Karpas-422 (cell line): ENCODE results near the gene HMG20B. TPM values are rescaled to one million over a fixed set of nuclear protein-coding genes. Genes with fewer than 3 reads are reported as not detected.

Experiments
- DNase-seq: peaks from one replicate; pipeline ENCODE4 v3.0.0-alpha.2; 2015
- H2AFZ ChIP-seq: fragments of 200-600 bp; sonication (generic); 2 replicates; pipeline ENCODE4 v1.6.1; 2014; ENCODE audit warnings: antibody characterized with exemption, low read length, mixed read lengths
- H3K27ac ChIP-seq: fragments of 200-600 bp; sonication (generic); 2 replicates; pipeline ENCODE4 v1.5.1; 2014; ENCODE audit warnings: mild to moderate bottlenecking, low read length, moderate library complexity
- H3K27me3 ChIP-seq: fragments of 200-600 bp; sonication (generic); 2 replicates; pipeline ENCODE4 v1.6.1; 2014; ENCODE audit warnings: low read length, mixed read lengths
- H3K36me3 ChIP-seq: fragments of 200-600 bp; sonication (generic); 2 replicates; pipeline ENCODE4 v1.6.1; 2014; ENCODE audit warnings: low read length, mixed read lengths; ENCODE audit not compliant: insufficient read depth
- H3K4me1 ChIP-seq: fragments of 200-600 bp; sonication (generic); 2 replicates; pipeline ENCODE4 v1.6.1; 2014; ENCODE audit warnings: mild to moderate bottlenecking, low read length, mixed read lengths
- H3K4me2 ChIP-seq: fragments of 200-600 bp; sonication (generic); 2 replicates; pipeline ENCODE4 v1.6.1; 2014; ENCODE audit warnings: low read length, low read depth, mild to moderate bottlenecking; ENCODE audit not compliant: poor library complexity, severe bottlenecking
- H3K4me3 ChIP-seq: fragments of 200-600 bp; sonication (generic); 2 replicates; pipeline ENCODE4 v1.5.1; 2014; ENCODE audit warnings: mild to moderate bottlenecking, antibody characterized with exemption, low read length, mixed read lengths
- H3K79me2 ChIP-seq: fragments of 200-600 bp; sonication (generic); 2 replicates; pipeline ENCODE4 v1.6.1; 2014; ENCODE audit warnings: mild to moderate bottlenecking, low read length, mixed read lengths
- H3K9ac ChIP-seq: fragments of 200-600 bp; sonication (generic); 2 replicates; pipeline ENCODE4 v1.6.0; 2014; ENCODE audit warnings: low read length
- H3K9me2 ChIP-seq: fragments of 200-600 bp; sonication (generic), shearing (Covaris generic); replicated peaks from 2 replicates; pipeline ENCODE4 v1.6.0; 2014; ENCODE audit warnings: mild to moderate bottlenecking, low read length, moderate library complexity; ENCODE audit not compliant: insufficient read depth
- H3K9me3 ChIP-seq: fragments of 300-700, 200-600 bp; sonication (generic); 2 replicates; pipeline ENCODE4 v1.6.1; 2014; ENCODE audit warnings: low read length, mixed read lengths
- H4K20me1 ChIP-seq: fragments of 200-600 bp; sonication (generic); 2 replicates; pipeline ENCODE4 v1.6.1; 2014; ENCODE audit warnings: mild to moderate bottlenecking, antibody characterized with exemption, low read length, low read depth; ENCODE audit not compliant: insufficient read depth
- total RNA-seq: library from RNA; depleted of rRNA; stranded (reverse); fragments of >200 nt; shearing (Covaris generic); gene quantifications from 2 replicates; pipeline ENCODE4 v1.2.3, GENCODE V29; 2014; ENCODE audit warnings: low replicate concordance

Gene HMG20B
- total RNA-seq, 1 experiment from 2014 or later, result 53.7 TPM

DNA sequence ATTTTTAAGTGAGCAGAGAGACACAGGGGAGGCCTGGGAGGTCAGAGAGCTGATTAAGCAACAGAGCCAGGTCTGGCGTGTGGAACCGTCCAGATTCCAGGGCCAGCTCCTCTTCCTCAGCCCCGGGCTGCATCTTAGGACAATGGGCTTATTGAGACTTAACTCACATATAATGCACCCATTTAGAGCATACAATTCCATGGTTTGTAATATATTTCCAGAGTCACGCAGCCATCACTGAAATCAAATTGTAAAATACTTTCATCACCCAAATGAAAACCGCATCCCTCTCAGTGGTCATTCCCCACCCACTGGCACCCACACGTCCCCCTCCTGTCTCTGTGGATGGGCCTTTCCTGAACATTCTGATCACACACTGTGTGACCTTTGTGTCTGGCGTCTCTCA, 2.1 kb upstream of the HMG20B start:
- Histone ChIP-seq H3K27me3 (no peaks in the 10 kb centered on the region), H3K4me2 (no peak overlapping the region), H4K20me1 (peaks cover 7% of the 10 kb centered on the region; the same call in 1 of the 2 replicates), H3K4me3 (no peak overlapping the region), H3K36me3 (peaks cover 7% of the 10 kb centered on the region; the same call in 1 of the 2 replicates), H3K4me1 (peaks cover 13% of the 10 kb centered on the region), H3K9me2 (no peaks in the 10 kb centered on the region), H3K9ac (no peak overlapping the region), H3K79me2 (peaks cover 13% of the 10 kb centered on the region), H3K27ac (no peak overlapping the region), H3K9me3 (no peaks in the 10 kb centered on the region), H2AFZ (no peak overlapping the region)
- no peak for DNase-seq

- Histone ChIP-seq H3K27me3 (no peaks in the 10 kb centered on the region), H3K9ac (peak overlapping the region; percentile 89), H2AFZ (peak overlapping the region; percentile 88; the same call in 1 of the 2 replicates), H4K20me1 (peaks cover 7% of the 10 kb centered on the region; the same call in 1 of the 2 replicates), H3K4me2 (peak overlapping the region; percentile 99), H3K79me2 (peaks cover 13% of the 10 kb centered on the region), H3K27ac (no peak overlapping the region), H3K9me2 (no peaks in the 10 kb centered on the region), H3K36me3 (peaks cover 10% of the 10 kb centered on the region; the same call in 1 of the 2 replicates), H3K9me3 (no peaks in the 10 kb centered on the region), H3K4me3 (peak overlapping the region; percentile 86), H3K4me1 (peaks cover 13% of the 10 kb centered on the region)
- peak; percentile 100 for DNase-seq
Measured at GRCh38 chr19:3572132-3572854, 451 bp upstream of the HMG20B start.

- Histone ChIP-seq H4K20me1 (peaks cover 7% of the 10 kb centered on the region; the same call in 1 of the 2 replicates), H3K27me3 (no peaks in the 10 kb centered on the region), H3K27ac (peak overlapping the region; percentile 68), H3K36me3 (peaks cover 10% of the 10 kb centered on the region; the same call in 1 of the 2 replicates), H3K79me2 (peaks cover 13% of the 10 kb centered on the region), H3K9me3 (no peaks in the 10 kb centered on the region), H3K9ac (peak overlapping the region; percentile 94), H3K4me3 (peak overlapping the region; percentile 97), H3K4me2 (peak overlapping the region; percentile 95), H2AFZ (0 out of 2 replicates have a peak overlapping the region, but pooled peaks have one; percentile 57), H3K9me2 (no peaks in the 10 kb centered on the region), H3K4me1 (peaks cover 13% of the 10 kb centered on the region)
- peak; percentile 70 for DNase-seq
Measured at GRCh38 chr19:3573162-3573857, 566 bp downstream of the HMG20B start.

DNA sequence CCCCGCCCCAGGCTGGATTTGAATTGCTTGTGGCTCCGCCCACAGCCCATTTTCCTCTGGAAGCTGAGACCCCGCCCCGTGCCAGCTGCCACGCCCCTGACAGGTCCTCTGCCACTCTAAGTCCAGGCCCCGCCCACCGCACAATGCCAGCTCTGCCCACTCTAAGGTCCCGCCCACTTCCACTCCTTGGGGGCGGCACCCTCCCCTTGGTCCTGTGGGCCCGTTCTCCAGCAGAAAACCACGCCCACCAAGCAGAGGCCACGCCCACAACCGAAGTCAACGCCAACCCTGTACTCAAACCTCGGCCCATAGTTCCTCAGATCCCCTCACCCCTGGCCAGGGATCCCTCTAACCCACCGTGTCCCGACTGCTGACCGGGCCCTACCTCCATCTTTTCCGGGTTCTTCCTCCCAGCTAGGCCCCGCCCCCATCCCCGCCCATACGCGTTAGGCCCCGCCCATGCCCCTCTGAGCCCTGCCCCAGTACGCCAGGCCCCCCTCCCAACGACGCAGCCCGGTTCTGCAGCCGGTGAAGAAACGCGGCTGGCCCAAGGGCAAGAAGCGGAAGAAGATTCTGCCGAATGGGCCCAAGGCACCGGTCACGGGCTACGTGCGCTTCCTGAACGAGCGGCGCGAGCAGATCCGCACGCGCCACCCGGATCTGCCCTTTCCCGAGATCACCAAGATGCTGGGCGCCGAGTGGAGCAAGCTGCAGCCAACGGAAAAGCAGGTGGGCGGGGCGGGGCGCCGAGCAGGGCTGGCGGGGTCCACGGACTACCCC, 1.3 kb downstream of the HMG20B start:
- Histone ChIP-seq H3K36me3 (peaks cover 10% of the 10 kb centered on the region; the same call in 1 of the 2 replicates), H3K9ac (peak overlapping the region; percentile 94; the same call in 1 of the 2 replicates), H3K9me3 (no peaks in the 10 kb centered on the region), H2AFZ (no peak overlapping the region), H4K20me1 (peaks cover 7% of the 10 kb centered on the region; the same call in 1 of the 2 replicates), H3K79me2 (peaks cover 13% of the 10 kb centered on the region), H3K27ac (no peak overlapping the region), H3K9me2 (no peaks in the 10 kb centered on the region), H3K4me1 (peaks cover 13% of the 10 kb centered on the region), H3K27me3 (no peaks in the 10 kb centered on the region), H3K4me3 (peak overlapping the region; percentile 97), H3K4me2 (peak overlapping the region; percentile 95)
- DNase-seq, result peak; percentile 100

DNA sequence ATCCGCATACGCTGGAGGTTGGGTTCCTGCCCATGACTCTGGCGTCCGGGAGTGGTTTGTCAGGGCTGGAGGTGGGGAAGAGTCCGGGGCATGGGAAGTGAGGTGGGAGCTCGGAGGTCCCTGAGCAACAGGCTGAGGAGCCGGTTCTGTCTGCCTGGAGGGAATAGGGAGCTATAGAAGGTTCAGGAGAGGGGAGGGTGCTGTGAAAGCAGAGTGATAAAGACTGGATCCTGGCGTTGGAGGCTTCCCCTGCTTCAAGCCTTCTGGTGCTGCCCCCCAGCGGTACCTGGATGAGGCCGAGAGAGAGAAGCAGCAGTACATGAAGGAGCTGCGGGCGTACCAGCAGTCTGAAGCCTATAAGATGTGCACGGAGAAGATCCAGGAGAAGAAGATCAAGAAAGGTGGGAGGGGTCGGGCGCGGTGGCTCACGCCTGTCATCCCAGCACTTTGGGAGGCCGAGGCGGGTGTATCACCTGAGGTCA, 2.6 kb downstream of the HMG20B start:
- Histone ChIP-seq H2AFZ (no peak overlapping the region), H3K36me3 (peaks cover 10% of the 10 kb centered on the region; the same call in 1 of the 2 replicates), H3K4me2 (no peak overlapping the region), H3K9me3 (no peaks in the 10 kb centered on the region), H3K27ac (no peak overlapping the region), H3K79me2 (peaks cover 13% of the 10 kb centered on the region), H3K4me1 (peaks cover 10% of the 10 kb centered on the region), H3K27me3 (no peaks in the 10 kb centered on the region), H3K4me3 (no peak overlapping the region), H3K9me2 (no peaks in the 10 kb centered on the region), H3K9ac (no peak overlapping the region), H4K20me1 (peaks cover 7% of the 10 kb centered on the region; the same call in 1 of the 2 replicates)
- DNase-seq, result peak; percentile 49

- Histone ChIP-seq H3K9ac (no peak overlapping the region), H3K79me2 (peaks cover 13% of the 10 kb centered on the region), H3K27me3 (no peaks in the 10 kb centered on the region), H3K4me3 (no peak overlapping the region), H3K4me1 (peaks cover 10% of the 10 kb centered on the region), H3K9me2 (no peaks in the 10 kb centered on the region), H3K9me3 (no peaks in the 10 kb centered on the region), H4K20me1 (peaks cover 7% of the 10 kb centered on the region; the same call in 1 of the 2 replicates), H3K27ac (no peak overlapping the region), H2AFZ (no peak overlapping the region), H3K4me2 (no peak overlapping the region), H3K36me3 (peaks cover 10% of the 10 kb centered on the region; the same call in 1 of the 2 replicates)
- peak; percentile 40 for DNase-seq
Measured at GRCh38 chr19:3575949-3576673, 3.4 kb downstream of the HMG20B start.

- Histone ChIP-seq H4K20me1 (peaks cover 7% of the 10 kb centered on the region; the same call in 1 of the 2 replicates), H3K36me3 (peaks cover 10% of the 10 kb centered on the region; the same call in 1 of the 2 replicates), H3K27ac (no peak overlapping the region), H3K79me2 (peaks cover 10% of the 10 kb centered on the region), H3K9me3 (no peaks in the 10 kb centered on the region), H2AFZ (no peak overlapping the region), H3K9me2 (no peaks in the 10 kb centered on the region), H3K4me1 (peaks cover 9% of the 10 kb centered on the region), H3K27me3 (no peaks in the 10 kb centered on the region), H3K9ac (no peak overlapping the region), H3K4me3 (no peak overlapping the region), H3K4me2 (no peak overlapping the region)
- DNase-seq, result peak; percentile 42
Measured at GRCh38 chr19:3576696-3577443, 4.1 kb downstream of the HMG20B start.
